ENCODE data around the gene JKAMP.

The JKAMP gene

GRCh38 chr14:59543873-59544272 is 59.6 kb downstream of the JKAMP start:
- no peak for DNase-seq

- no peak for DNase-seq
Measured at GRCh38 chr14:59547310-59547709, 63.0 kb downstream of the JKAMP start.

Data from NCI-H510A (cell line).